Left cardiac atrium (tissue), 4 donors: Measurements from ENCODE around the gene STUB1. TPM values are rescaled to one million over a fixed set of nuclear protein-coding genes. Genes with fewer than 3 reads are reported as not detected.
A peak's percentile ranks its signal among the peaks of the same experiment; 100 is the strongest.

Experiments used
- ATAC-seq, 2 donors: fragments of 200-7000 bp; cut with Tn5 transposase; one replicate each; pipeline ENCODE4 v1.9.1; 2020; ENCODE audit warnings: mild to moderate bottlenecking in 2 of 2, moderate library complexity in 2 of 2
- DNase-seq: peaks from one replicate; pipeline ENCODE4 v3.0.0-alpha.2; 2020
- intact Hi-C, 2 donors: fragments of 100-400 bp; cut with DNase I; formaldehyde crosslinking; loops; one replicate each; pipeline versions ENCODE4 v1.14.1 to v1.15.1; 2022 to 2023
- total RNA-seq, 2 donors: library from RNA; stranded (reverse); fragmentation: NEBNext Ultra II Directional; extraction: Animal tissue kit (Norgen Biotek cat#: 25700); gene quantifications; one replicate each; pipeline ENCODE4 v1.2.1, GENCODE V29; 2021
- donor health status: DM: no; HTN: yes; CAD: no.
- donor health status: DM: no; HTN: yes; CAD: no; lungs with severe emphysema.
- donor health status: DM: yes; HTN: yes; CAD: no.
- donor health status: Dilated cardiomyopathy.

Gene STUB1
- total RNA-seq, 2 donors from 2014 or later = 89.1 to 101 TPM

GRCh38 chr16:674968-675883 is 5.0 kb upstream of the STUB1 start, which contains the start of gene RHBDL1:
TSS of gene RHBDL1 (plus strand) at chr16:675671. CDS start at chr16:675791, 120 bp downstream.
- ATAC-seq (peak in 1 of 2 donors; percentile 7), DNase-seq (no peak)
- intact Hi-C loops = no loop called here

GRCh38 chr16:675884-676564 is 4.2 kb upstream of the STUB1 start:
- DNase-seq (no peak), ATAC-seq (no peak)
- intact Hi-C loops = no loop called here

- DNase-seq = no peak
- intact Hi-C loops = no loop called here
- ATAC-seq = no peak
Measured at GRCh38 chr16:676565-676902, 3.7 kb upstream of the STUB1 start.

- DNase-seq (no peak), ATAC-seq (no peak)
- intact Hi-C loops = no loop called here
Measured at GRCh38 chr16:676913-677312, 3.3 kb upstream of the STUB1 start.

GRCh38 chr16:677316-678190 is 2.7 kb upstream of the STUB1 start:
- intact Hi-C loops = no loop called here
- DNase-seq (no peak), ATAC-seq (no peak)

- DNase-seq (no peak), ATAC-seq (no peak)
- intact Hi-C loops = no loop called here
Measured at GRCh38 chr16:678209-678857, 1.9 kb upstream of the STUB1 start.

- ATAC-seq (peak; percentile 40 to 43), DNase-seq (peak; percentile 87)
- intact Hi-C loops = no loop called here
Measured at GRCh38 chr16:678858-679813, 1.1 kb upstream of the STUB1 start.

GRCh38 chr16:680625-680945 is 375 bp downstream of the STUB1 start:
- intact Hi-C loops = no loop called here
- ATAC-seq = no peak
- DNase-seq = no peak

- intact Hi-C loops = no loop called here
- no peak for DNase-seq
Measured at GRCh38 chr16:680967-681745, 946 bp downstream of the STUB1 start.

GRCh38 chr16:681746-682427 is 1.7 kb downstream of the STUB1 start:
- no peak for ATAC-seq
- intact Hi-C loops = no loop called here
- DNase-seq = no peak

More at GRCh38 chr16:680967-681745, 946 bp downstream of the STUB1 start:
- ATAC-seq = no peak

GRCh38 chr16:682493-683395 is 2.5 kb downstream of the STUB1 start:
- no peak for ATAC-seq
- DNase-seq = no peak
- intact Hi-C loops = no loop called here

GRCh38 chr16:683396-684070 is 3.3 kb downstream of the STUB1 start:
- ATAC-seq (no peak), DNase-seq (no peak)
- intact Hi-C loops = no loop called here

- DNase-seq (peak; percentile 99), ATAC-seq (peak; percentile 69 to 77)
- intact Hi-C loops = no loop called here
Measured at GRCh38 chr16:684071-684794, 4.0 kb downstream of the STUB1 start, which contains the start of gene JMJD8. TSS of gene JMJD8 (minus strand) at chr16:684334. CDS start at chr16:684319, 15 bp downstream.

- ATAC-seq (no peak), DNase-seq (no peak)
- intact Hi-C loops = no loop called here
Measured at GRCh38 chr16:684961-685696, 4.9 kb downstream of the STUB1 start.
